Measurements from ENCODE around the gene DHRS13.
"Not testable (repeated sequence)": the region's sequence is repeated elsewhere in the genome, so short reads cannot be mapped to it uniquely, and the experiment has no call there.

DHRS13 gene

DNA sequence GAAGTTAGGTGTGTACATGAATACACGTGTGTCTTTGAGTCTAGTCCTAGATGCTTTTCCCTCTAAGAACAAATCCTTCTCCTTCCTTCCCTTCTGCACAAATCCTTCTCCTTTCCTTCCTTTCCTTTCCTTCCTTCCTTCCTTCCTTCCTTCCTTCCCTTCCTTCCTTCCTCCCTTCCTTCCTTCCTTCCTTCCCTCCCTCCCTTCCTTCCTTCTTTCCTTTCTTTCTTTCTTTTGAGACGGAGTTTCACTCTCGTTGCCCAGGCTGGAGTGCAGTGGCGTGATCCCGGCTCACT is 615 bp upstream of the DHRS13 start:
- not testable (repeated sequence) for DNase-seq (ENCODE audit: low spot score)

DNA sequence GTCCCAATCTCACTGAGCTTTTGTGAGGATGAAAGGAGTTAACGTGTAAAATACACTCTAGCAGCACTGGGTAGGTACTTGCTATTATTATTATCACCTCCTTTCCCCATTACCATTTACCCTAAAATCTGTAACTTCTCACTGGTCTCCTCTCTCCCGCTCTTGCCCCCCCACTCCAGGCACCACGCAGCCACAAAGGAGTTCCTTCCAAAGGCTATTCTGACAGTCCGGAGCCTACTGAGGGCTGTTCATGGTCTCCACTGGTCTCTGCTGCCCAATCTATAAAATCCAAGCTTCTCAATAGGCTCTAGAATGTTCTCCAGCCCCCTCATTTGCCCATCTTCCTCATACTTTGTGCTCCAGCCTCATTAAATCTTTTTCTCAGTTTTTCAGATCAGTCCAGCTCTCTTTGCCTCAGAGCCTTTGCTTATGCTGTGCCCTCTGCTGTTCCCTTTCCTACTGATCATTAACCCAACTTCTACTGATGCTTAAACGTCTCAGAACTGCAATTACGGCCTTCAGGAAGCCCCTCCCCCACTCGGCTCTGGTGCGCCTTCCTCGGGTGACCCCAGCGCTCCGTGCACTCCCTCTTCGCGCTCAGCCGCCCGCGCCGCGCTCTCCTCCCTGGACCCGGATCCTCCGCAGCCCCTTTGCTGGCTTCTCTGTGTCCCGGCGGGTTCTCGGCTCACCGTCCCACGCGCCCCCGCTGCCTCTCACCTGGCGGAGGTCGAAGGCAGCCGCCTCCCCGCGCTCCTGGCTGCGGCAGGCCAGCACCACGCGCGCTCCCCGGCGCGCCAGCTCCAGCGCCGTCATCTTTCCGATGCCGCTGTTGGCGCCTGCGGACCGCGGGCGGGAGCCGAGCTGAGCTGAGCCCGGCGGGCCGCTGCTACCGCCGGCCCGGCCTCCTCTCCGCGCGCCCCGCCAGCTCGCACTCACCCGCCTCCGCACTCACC is 737 bp downstream of the DHRS13 start:
- peak; percentile 84 for DNase-seq (ENCODE audit: low spot score)

DNA sequence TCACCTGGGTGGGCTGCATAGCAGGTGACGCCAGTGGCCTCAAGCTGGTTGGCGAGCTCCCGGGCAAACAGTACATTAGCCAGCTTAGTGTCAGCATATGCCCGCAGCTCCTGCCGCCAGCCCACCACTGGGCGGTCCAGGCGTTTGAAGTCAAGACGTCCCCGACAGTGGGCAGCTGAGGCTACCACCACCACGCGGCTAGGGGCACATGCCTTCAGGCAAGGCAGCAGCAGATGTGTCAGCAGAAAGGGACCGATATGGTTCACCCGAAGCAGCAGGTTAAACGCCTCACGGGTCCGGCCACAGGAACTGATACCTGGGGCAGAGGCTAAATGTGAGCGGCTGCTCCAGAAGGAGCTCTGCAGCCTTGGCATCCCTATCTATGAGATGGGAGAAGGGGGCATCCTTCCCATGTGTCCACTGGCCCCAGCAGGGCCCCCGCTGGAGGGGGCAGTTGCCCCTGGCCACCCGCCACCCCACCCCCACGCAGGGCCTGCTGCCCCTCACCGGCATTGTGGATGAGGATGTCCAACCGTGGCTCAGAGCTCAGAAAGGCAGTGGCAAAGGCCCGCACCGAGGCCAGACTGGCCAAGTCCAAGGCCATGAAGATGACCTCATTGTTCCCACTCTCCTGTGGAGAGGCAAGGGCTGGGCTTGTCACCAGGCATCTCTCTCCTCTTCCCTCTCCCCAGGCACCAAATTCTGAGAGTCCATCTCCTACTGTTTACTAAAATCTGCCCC is 1.7 kb downstream of the DHRS13 start:
- DNase-seq (ENCODE audit: low spot score) = no peak

DNA sequence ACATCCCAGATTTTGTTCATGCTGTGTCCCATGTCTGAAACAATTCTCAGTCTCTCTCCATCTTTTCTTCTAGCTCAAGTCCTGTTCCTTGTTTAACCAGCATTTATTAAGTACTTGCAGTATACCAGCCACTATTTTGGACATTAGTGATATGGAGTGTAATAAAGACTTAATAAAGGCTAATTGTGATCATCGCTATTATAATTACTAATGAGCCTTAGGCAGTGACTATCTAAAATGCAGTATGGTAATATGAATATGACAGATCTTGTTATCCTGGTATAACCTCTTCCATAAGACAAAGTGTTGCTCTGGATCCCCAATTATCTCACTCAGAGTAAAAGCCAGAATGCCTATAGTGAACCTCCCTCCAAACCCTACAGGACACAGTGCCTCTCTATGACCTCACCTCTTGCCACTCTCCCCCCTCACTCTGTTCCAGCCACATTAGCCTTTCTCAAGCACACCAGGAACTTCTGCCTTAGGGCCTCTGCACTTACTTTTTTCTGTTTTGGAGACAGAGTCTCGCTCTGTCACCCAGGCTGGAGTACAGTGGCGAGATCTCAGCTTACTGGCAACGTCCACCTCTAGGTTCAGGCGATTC is 3.6 kb downstream of the DHRS13 start:
- no peak for DNase-seq (ENCODE audit: low spot score)

DNA sequence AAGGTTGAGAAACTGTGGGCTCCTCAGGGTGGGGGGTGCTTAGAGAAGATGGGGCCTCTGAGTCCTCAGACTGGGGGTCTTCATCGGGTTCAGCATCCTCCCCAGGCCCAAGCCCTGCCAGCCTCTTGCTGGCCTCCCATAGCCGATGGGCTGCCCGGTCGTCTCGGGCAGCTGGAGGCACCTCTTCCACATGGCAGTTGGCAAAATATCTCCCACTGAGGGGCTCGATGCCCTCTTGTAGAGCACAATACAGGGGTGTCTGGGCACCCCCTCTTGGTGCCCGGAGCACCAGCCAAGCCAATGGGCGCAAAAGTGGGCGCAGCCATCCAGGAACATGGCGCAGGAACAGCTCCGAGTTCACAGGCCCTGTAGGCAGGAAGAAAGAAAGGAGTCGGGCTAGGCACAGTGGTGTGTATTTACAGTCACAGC is 4.3 kb downstream of the DHRS13 start:
- DNase-seq (ENCODE audit: low spot score) = no peak

DNA sequence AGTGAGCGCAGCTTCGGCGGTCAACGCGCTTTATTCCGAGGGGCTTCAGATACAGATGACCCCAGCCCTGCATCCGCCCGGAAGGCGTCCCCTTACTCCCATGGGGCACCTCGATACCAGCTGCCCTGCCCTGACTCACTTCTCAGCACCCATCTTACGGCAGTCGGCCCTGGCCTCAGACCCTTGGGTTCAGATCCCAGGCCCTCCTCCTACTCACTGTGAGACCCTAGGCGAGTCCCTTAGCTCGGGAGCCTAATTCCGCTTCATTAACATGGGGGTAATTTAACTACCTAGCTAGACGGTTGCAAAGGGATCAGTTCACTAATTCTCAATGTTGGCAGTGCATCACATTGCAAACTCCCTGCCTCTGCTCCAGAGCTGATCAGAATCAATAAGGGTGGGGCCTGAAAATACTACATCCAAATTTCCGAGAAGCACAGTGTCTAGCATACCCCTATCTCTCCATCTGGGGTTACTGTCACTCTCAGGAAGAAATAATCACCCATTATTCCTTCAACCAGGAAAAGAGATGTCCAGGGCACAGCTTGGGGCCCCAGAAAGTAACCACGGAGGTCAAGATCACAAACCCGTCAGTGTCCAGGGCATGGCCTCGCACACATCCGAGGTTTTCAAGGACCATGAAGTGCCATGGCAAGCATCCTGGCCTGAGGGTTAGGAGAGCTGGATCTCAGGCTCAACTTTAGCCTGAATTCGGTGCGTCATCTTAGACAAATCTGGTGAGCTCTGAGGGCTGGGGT is 4.9 kb downstream of the DHRS13 start:
- DNase-seq (ENCODE audit: low spot score) = no peak

DNA sequence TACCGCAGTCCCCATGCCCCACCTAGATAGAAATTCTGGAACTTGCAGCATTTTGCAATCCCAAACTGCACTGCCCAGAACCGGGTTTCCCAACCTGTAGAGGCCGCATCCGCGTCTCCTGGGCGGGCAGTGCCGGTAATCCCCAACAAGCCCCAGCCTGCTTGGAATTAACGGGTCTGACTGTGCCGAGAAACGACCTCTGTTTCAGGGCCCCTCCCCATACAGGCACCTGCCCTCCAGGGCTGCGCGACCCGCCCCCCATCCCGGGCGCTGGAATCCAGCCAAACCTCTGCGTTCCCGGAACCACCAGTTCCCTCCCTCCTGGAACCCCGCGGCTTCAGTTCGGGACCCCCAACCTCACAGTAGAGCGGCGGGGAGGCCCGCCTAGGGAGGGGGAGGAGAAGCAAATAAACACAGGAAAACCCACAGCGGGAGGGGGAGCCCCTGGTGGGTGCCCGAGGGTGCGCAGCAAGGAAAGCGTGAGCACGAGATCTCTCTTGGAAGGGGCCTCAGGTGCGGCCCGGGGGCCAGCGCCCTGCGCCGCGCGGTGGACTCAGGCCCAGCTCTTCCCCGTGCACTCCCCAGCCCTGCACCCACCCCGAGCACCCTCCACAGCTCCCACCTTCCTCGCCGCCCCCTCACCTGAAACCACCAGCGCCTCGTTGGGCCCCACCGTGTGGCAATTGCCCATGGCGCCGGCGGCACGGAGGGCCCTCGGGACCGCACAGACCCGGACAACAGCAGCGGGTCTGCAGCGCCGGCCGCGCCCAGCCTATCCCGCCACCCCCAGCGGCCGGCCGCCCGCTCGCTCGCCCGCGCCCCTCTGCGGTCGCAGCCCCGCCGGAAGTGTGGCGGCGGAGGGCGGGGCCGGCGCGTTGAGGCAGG is 5.8 kb downstream of the DHRS13 start, which contains the start of gene FLOT2:
Gene FLOT2, minus strand, starts transcription at position 850 of the 885 bp plus-strand sequence. Its CDS starts 159 bp downstream, at position 691.
- DNase-seq (ENCODE audit: low spot score) = peak; percentile 80

DNA sequence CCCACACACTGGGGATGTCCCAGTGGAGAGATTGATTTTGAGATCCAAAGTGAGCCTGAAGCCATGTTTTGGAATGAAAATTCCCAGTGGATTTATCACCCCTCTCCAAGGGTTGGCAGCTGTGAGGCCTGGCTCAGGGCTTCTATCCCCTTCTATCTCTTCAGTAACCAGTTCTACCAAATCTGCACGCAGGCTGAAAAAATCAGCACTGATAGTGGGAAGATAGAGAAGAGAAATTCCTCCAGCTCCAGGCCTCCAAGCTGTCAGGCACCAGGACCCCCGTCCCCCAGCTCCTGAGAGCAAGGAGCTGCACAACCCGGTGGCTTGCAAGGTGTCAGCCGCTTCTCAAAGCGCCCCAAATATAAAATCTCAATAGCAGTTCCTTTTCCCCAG is 6.4 kb downstream of the DHRS13 start:
- no peak for DNase-seq (ENCODE audit: low spot score)

DNA sequence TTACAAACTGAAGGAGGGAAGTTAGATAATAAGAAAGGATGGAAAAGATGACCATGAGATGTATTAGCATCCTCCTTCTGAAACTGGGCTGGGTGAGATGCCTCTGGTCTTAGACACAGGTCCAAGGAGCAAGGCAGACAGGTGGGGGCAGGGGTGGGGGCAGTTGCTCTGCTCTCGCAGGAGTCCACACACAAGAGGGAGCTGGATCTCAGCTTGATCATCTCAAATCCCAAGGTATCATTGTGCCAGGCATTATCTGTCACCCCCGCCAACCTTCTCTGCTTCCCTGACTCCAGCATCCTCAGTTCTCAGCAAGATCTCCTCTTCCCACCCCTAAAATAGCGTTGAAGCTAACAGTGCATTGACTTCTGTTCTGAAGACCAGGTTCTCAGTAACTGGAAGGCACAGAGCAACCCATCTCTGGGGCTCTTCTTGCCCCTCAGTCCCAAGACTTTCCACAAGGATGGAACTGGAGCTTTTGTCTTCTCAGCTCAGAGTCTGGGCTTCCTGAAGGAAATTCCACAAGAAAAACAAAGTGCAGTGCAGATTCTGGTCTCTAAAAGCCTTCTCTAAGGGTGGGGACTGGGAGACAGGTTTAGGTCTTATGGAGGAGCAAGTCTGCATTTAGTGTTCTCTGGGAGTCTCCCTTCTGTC is 7.0 kb downstream of the DHRS13 start:
- no peak for DNase-seq (ENCODE audit: low spot score)

DNA sequence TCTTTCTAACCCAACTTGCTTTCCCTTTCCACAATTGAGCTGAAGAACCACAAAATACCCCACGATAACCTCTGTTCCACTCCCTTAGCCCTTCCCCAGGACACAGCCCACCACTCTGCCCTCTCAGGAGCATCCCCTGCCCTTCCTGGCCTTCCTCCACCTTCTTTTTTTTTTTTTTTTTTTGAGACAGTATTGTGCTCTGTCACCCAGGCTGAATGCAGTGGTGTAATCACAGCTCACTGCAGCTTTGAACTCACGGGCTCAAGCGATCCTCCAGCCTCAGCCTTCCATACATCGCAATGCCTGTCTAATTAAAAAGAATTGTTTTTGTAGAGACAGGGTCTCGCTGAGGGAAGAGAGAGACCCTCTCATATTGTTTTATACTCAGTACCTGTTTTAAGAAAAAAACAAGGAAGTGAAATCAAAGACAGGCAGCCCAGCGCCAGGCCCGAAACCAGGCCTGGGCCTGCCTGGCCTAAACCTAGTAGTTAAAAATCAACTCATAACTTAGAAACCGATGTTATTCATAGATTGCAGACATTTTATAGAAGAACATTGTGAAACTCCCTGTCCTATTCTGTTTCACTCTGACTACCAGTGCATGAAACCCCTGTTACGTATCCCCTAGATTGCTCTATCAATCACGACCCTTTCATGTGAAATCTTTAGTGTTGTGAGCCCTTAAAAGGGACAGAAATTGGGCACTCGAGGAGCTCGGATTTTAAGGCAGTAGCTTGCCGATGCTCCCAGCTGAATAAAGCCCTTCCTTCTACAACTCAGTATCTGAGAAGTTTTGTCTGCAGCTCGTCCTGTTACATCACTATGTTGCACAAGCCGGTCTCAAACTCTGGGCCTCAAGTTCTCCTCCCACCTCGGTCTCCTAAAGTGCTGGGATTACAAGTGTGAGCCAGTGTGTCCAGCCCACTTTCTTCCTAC is 9.4 kb downstream of the DHRS13 start:
- DNase-seq (ENCODE audit: low spot score) = not testable (repeated sequence)

DNA sequence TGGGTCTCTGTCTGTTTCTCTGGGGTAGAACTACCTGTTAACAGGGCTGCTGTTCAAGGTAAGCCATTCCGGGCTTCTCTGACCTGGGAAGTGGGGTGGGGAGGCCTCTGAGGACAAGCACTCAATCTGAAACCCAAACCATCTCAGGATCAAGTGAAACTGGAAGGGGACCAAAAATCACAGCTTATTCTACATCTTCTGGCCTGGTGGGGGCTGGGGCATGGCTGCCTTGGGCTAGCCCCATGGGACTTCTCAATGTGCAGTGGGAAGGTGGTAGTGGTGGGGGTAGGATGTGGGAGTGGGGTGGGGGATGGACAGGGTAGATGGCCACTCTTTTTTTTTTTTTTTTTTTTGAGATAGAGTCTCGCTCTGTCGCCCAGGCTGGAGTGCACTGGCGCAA is 10.9 kb downstream of the DHRS13 start:
- no peak for DNase-seq (ENCODE audit: low spot score)

DNA sequence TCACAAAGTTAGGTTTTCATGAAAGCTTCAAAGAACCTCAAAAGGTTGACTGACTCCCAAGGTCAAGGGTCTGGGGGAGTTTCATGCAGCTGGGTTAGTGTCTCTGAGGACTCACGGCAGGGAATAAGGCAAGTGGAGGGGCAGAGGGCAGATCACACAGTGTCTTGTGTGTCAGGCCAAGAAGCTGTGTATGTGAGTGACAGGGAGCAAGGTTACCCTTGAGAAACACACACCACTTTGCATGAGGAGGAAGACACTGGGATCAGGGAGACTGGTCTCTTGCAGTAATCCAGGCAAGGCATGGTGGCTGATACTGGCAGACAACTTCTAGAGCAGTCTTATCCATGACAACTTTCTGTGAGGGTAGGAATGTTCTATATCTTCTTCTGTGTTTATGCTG is 11.7 kb downstream of the DHRS13 start:
- no peak for DNase-seq (ENCODE audit: low spot score)

DNA sequence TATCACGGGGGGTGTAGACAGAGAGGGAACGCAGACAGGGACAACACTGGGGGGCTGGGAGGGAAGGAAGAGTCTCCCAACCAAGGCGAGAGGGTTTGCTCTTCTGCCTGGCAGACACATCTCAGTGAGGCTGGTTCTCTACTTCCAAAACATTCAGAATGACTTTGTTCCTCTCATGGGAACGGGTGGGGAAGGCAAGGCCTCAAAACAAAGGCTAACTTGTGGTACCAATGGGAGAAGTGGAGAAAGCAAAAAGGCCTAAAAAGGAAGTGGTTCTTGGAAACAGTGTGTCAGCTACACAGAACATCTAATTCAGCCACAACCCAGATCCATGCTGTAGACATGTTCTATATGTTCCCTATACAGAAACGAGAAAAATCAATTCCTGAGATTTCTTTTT is 12.9 kb downstream of the DHRS13 start:
- no peak for DNase-seq (ENCODE audit: low spot score)

DNA sequence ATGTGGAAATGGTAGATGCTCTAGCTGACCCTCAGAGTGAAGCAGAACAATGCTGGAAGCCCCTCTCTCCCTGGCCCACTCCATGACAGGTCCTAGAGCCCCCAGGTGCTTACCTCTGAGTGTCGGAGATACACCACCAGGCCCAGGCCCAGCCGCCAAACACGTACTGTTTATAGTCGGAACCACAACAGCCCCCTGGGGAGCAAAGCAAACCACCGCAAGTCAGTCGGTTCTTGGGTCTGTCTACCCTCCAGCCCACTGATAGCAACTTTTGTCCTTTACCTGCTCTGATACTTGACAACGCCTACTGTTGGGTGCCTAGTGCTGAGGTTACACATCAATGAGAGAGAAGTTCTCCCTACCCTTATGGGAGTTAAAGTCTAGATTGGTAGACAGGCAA is 14.0 kb downstream of the DHRS13 start:
- no peak for DNase-seq (ENCODE audit: low spot score)

DNA sequence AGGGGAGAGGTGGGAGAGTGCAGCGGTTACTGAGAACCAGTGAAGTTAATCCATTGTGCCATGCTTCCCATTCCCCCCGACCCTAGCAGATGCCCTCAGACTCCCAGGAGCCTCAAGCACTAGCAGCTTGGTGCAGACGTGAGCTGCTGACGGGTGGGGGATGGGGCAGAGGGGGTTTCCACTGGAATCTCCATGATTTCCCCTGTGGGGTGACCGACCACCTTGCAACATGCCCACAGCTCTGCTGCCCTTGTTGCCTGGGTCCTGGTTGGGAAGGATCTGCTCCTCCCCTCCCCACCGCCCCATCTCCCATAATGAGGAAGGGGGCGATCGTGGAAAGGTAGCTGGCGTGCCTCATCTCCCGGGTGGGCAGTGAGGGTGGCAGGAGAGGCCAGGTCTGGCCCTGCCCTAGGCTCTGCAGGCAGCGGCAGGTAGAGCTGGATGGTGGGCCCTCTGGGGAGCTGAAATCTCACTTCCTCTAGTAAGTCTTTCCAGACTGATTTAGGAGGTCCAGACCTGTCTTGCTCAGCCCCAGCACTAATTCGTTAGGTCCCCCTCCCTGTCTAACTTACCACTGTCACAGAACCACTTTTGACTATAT is 14.9 kb downstream of the DHRS13 start:
- DNase-seq (ENCODE audit: low spot score) = no peak

DNA sequence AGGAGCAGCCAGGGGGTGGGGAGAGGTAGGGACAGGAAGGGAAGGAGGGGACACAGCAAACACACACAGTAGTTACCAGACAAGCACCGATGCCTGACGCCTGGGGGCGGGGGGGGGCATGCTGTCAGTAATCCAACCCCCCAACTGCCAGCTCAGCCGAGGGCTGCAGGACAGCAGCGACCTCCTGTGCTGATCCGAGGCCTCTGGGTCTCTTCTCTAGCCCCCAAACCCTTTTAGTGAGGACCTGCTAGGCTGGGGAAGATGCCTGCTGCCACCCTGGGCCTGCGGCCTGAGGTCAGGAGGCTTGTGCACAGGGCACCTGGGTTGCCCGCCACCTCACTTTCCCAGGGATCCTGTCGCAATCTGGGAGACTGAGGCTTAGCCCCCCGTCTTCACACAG is 16.9 kb downstream of the DHRS13 start:
- no peak for DNase-seq (ENCODE audit: low spot score)

DNA sequence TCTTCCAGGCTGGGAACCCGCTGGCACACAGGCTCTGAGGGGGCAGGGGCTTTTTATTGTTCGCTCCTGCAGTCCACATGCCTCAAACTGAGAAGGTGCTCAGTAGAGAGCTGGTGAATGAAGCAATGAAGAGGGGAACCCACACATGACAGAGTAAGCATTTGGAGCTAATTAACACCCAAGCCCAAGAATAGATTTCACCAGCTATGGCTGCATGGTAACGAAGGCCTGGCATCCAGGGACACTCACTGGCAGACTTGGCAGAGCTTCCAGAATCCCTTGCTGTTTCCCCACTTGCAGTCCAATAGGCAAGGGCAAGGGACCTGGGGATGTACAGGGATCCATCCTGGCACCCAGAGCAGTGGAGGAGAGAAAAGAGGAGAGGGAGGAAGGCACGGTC is 17.5 kb downstream of the DHRS13 start:
- no peak for DNase-seq (ENCODE audit: low spot score)

DNA sequence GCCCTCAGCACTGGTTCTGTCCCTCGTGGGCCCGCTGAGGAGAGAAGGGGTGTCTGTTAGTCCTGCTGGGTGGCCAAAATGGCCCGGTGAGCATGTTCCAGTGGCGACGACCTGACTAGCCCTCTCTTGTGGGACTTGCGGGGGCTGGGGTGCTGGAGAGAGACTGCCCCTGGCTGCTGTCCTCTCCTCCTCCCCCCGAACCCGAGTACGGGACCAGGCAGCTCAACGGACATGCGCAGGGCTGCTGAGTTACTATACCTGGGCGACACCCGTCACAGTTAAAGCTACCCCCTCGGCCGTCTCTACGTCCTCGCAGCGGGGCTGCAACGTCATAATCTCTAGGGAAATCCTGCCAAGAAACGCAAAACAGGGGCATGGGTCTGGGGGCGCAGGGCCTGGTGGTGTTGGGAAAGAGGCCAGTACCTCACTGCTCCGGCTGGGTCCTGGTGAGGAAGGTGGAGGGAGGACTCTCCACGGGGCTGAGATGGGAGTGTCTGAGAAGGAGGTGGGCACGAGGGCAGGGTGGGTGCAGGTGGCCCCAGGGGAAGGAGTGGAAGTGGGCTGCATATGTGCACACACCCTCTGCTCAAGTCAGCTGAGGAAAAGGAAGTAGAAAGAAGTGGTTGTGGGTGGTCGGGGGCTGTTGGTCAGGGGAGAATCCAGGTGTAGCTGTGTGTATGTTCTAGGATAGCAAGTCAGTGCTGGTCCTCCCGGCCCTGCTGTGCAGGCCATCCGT is 18.7 kb downstream of the DHRS13 start:
- no peak for DNase-seq (ENCODE audit: low spot score)

Data from HuH-7.5 (cell line).